ENCODE data around the gene PLCXD3.

- TF ChIP-seq RAD21 (IDR thresholded peaks at IDR 0.05; ENCODE audit: low read length) (peak; percentile 52), CHD2 (IDR thresholded peaks at IDR 0.05; ENCODE audit: low read length, partially characterized antibody) (no peak), RFX5 (IDR thresholded peaks at IDR 0.05; ENCODE audit: low read length) (no peak), TAF1 (IDR thresholded peaks at IDR 0.05; ENCODE audit: borderline replicate concordance, low read depth, low read length) (no peak), POLR2AphosphoS5 (IDR thresholded peaks at IDR 0.05; ENCODE audit: low read depth, low read length) (no peak), EZH2phosphoT487 (IDR thresholded peaks at IDR 0.05; ENCODE audit: borderline replicate concordance, low read depth) (no peak), EP300 (IDR thresholded peaks at IDR 0.05; ENCODE audit: borderline replicate concordance in 1 of 2, low read depth in 1 of 2, low read length in 1 of 2) (no peak), MAX (IDR thresholded peaks at IDR 0.05; ENCODE audit: low read depth) (no peak), GABPA (IDR thresholded peaks at IDR 0.05; ENCODE audit: low read depth) (no peak), RCOR1 (IDR thresholded peaks at IDR 0.05; ENCODE audit: low read length) (no peak), FOXM1 (IDR thresholded peaks at IDR 0.05; ENCODE audit: low read depth) (no peak), PBX3 (IDR thresholded peaks at IDR 0.05) (no peak)
- TF ChIP-seq, protein P1, sequence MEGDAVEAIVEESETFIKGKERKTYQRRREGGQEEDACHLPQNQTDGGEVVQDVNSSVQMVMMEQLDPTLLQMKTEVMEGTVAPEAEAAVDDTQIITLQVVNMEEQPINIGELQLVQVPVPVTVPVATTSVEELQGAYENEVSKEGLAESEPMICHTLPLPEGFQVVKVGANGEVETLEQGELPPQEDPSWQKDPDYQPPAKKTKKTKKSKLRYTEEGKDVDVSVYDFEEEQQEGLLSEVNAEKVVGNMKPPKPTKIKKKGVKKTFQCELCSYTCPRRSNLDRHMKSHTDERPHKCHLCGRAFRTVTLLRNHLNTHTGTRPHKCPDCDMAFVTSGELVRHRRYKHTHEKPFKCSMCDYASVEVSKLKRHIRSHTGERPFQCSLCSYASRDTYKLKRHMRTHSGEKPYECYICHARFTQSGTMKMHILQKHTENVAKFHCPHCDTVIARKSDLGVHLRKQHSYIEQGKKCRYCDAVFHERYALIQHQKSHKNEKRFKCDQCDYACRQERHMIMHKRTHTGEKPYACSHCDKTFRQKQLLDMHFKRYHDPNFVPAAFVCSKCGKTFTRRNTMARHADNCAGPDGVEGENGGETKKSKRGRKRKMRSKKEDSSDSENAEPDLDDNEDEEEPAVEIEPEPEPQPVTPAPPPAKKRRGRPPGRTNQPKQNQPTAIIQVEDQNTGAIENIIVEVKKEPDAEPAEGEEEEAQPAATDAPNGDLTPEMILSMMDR (IDR thresholded peaks at IDR 0.05): peak; percentile 43
Observed at GRCh38 chr5:41524174-41524573, 13.8 kb upstream of the PLCXD3 start.

Measured in SK-N-SH (cell line).